ENCODE results near the gene IGSF22.
A peak's percentile ranks its signal among the peaks of the same experiment; 100 is the strongest.

IGSF22 gene

DNA sequence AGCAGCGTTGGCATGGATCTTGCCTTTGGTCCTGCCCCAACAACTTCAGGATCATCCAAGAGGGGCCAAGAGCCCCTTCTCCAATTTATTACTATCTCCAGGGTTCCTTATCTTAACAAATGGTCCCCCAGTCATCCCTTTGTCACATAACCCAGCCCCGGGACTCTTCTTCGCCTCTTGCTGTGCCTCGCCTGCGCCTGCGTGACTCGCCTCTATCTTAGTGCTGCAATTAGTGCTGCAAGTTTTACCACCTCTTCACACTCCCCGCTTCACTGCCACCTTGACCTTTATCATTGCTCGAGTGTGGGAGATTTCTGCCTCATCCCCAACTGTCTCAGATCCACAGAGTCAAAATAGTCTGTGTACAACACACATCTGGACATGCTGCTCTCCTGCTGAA lies 4.0 kb upstream of the IGSF22 start:
- H3K4me3 ChIP-seq (replicated peaks in 1 of 2; ENCODE audit: low read depth in 2 of 2, low read length in 2 of 2), result no peak overlapping the region
- no peak for TF ChIP-seq CTCF (IDR thresholded peaks at IDR 0.05; ENCODE audit: low read depth, low read length)
- DNase-seq (ENCODE audit: low read depth in 2 of 2), result no peak

DNA sequence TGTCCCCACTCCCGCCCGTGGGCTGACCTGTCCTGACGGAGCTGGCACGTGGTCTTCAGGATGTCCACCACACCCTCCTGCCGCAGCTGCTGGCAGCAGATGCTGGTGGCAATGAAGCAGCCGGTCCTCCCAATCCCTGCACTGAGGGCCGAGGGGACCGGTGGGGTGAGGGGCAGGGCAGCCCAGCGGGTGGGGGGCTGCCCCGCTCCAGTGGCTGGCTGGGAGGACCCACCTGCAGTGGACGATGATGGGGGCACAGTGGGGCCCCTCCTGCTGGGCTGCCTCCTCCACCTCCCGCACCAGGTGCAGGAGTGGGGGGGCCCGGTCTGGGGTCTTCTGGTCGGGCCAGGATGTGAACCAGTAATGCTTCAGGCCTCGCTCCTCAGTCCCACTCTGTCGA lies 3.4 kb upstream of the IGSF22 start:
- DNase-seq (ENCODE audit: low read depth in 2 of 2), result no peak
- no peak for TF ChIP-seq CTCF (IDR thresholded peaks at IDR 0.05; ENCODE audit: low read depth, low read length)
- H3K4me3 ChIP-seq (replicated peaks in 1 of 2; ENCODE audit: low read depth in 2 of 2, low read length in 2 of 2), result no peak overlapping the region

DNA sequence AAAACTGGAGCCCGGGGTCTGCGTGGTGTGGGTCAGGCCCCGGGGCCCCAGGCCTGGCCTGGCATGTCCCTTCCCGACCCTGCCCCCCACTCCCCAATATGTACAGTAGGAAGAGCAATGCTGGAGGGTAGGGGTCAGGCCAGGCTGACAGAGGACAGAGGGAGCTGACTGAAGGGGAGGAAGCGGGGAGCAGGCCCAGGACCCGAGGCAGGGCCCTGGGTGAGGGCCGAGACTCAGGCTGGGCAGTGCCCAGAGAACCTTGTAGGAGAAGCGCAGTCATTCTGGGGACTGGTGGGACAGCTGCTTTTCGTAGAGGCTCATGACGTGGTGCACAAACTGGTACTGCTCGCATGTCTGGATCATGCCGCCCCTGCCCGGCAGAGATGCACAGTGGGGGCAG lies 2.7 kb upstream of the IGSF22 start:
- no peak overlapping the region for H3K4me3 ChIP-seq (replicated peaks in 1 of 2; ENCODE audit: low read depth in 2 of 2, low read length in 2 of 2)
- TF ChIP-seq CTCF (IDR thresholded peaks at IDR 0.05; ENCODE audit: low read depth, low read length), result no peak
- DNase-seq (ENCODE audit: low read depth in 2 of 2), result no peak

DNA sequence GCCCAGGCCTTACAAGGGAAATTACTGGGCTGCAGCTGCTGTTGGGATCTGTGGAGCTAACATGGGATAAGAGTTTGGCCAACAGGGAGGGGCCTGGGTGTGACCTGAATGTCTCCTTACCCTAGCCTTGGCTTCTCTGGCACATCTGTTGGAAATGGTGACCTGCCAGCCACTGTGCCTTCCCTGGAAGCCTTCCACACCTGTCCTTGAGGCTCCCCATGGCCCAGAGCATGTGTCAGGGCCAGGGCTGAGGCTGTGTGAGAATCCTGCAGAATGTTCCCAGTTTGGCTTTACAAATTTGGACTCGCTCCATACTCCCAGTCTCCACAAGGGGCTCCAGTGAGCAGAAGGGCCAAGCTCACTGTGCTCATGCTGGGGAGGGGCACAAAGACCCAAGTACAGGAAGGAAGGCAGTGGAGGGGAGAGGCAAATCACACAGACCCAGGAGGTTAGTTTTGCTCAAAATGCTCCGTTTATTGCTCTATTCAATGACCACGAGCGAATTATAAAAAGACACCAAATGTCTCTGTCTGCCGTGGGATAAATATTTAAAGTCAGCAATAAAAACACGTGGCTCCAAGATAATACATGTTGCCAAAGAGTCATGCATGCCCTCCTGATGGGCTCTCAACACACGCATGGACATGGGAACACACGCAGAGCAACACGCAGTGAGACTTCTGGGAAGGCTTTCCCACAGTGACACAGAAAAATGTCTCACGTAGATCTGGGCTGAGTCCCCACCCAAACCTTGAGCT lies 1.7 kb upstream of the IGSF22 start:
- peak; percentile 85 for TF ChIP-seq CTCF (IDR thresholded peaks at IDR 0.05; ENCODE audit: low read depth, low read length)
- H3K4me3 ChIP-seq (replicated peaks in 1 of 2; ENCODE audit: low read depth in 2 of 2, low read length in 2 of 2), result no peak overlapping the region
- DNase-seq (ENCODE audit: low read depth in 2 of 2), result peak; percentile 32 to 34

DNA sequence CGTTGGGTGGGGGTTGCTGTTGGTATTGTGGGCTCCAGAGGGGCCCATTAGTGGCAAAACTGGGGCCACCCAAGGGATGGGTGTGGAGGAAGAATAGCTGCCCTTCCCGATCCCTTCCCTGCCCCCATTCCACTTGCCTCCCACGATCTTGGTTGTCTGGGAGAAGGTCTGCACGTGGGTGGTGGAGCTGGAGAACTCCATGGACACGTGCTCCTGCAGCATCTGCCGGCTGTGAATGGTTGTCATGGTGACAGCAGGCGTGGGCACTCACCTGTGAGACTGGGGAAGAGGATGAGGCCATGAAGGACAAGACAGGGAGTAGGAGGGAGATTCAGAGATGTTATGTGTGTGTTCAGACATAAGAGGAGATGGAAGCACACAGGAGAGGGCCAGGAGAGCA lies 2.0 kb downstream of the IGSF22 start:
- no peak for TF ChIP-seq CTCF (IDR thresholded peaks at IDR 0.05; ENCODE audit: low read depth, low read length)
- no peak for DNase-seq (ENCODE audit: low read depth in 2 of 2)

DNA sequence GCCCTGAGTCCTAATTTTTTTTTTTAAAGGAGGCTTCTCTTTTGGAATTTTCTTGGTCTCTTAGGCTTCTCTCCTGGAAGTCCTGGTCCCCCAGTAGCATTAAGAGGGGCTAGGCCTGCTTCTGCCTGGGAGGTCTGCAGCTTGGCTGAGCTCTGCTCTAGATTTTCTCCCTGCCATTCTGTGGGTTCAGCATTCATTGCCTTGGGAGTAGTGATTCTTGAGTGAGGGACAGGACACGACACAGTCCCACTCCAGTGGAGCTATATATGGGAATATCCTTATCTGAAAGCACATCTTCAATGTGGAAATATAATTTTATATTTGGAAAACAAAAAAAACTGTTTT lies 3.7 kb downstream of the IGSF22 start:
- no peak for TF ChIP-seq CTCF (IDR thresholded peaks at IDR 0.05; ENCODE audit: low read depth, low read length)
- DNase-seq (ENCODE audit: low read depth in 2 of 2), result no peak
- peak overlapping the region in 1 of 2 donors; percentile 58 for H3K4me3 ChIP-seq (replicated peaks in 1 of 2; ENCODE audit: low read depth in 2 of 2, low read length in 2 of 2)

More for the DNA sequence above, 2.0 kb downstream of the IGSF22 start:
- H3K4me3 ChIP-seq (replicated peaks in 1 of 2; ENCODE audit: low read depth in 2 of 2, low read length in 2 of 2), result no peak overlapping the region

Data from cardiac fibroblast (primary cell).